Nucleus accumbens (tissue), 56 donors: ENCODE results near the gene PLEKHG4B.
"Not testable (repeated sequence)": the region's sequence is repeated elsewhere in the genome, so short reads cannot be mapped to it uniquely, and the experiment has no call there.

Source experiments
- DNase-seq, 56 donors: peaks; one replicate each; lab custom pipeline; 2025; lab: John Stamatoyannopoulos, UW

Gene PLEKHG4B

DNA sequence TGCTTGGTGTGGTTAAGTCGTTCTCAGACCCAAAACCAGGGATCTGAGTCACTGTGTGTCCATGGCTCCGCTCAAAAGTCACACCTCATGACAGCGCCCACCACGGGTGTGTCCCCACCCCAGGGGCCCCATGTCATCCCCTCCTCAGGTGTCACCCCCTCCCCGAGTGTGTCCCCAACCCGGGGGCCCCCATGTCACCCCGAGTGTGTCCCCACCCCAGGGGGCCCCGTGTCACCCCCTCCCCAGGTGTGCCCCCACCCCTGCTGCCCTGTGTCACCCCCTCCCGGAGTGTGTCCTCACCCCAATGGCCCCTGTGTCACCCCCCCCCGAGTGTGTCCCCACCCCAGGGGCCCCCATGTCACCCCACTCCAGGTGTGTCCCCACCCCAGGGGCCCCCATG lies 104.4 kb downstream of the PLEKHG4B start:
- no peak for DNase-seq

GRCh38 chr5:197031-197430 lies 105.1 kb downstream of the PLEKHG4B start:
- peak in 6 of 56 donors; percentile 3 to 38 (median 20) for DNase-seq

- no peak for DNase-seq
These were observed 106.0 kb downstream of the PLEKHG4B start for GRCh38 chr5:197892-198489.

GRCh38 chr5:198516-199196 lies 106.7 kb downstream of the PLEKHG4B start:
- no peak for DNase-seq

- DNase-seq, result no peak
These were observed 107.4 kb downstream of the PLEKHG4B start for GRCh38 chr5:199197-199949.

- DNase-seq, result no peak
These were observed 108.1 kb downstream of the PLEKHG4B start for GRCh38 chr5:199950-200645.

DNA sequence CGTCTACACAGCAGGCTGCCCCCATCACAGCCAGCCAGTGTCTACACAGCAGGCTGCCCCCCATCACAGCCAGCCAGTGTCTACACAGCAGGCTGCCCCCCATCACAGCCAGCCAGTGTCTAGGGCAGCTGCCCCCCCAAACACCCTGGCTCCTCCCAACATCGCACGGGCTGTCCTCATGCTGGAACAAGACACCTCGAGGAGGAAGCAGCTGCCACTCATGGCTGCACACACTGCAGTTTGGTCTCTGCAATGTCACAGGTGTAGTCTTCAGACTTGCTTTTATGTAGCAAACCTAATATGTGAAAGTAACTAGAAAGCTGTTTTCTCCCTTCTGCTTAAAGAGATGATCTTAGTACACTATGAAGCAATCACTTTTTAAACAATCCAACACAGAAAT lies 109.0 kb downstream of the PLEKHG4B start:
- DNase-seq, result no peak

GRCh38 chr5:201672-202071 lies 109.7 kb downstream of the PLEKHG4B start:
- no peak for DNase-seq

- no peak for DNase-seq
These were observed 111.4 kb downstream of the PLEKHG4B start for GRCh38 chr5:203246-203930.

GRCh38 chr5:204001-204400 lies 112.0 kb downstream of the PLEKHG4B start:
- no peak for DNase-seq

DNA sequence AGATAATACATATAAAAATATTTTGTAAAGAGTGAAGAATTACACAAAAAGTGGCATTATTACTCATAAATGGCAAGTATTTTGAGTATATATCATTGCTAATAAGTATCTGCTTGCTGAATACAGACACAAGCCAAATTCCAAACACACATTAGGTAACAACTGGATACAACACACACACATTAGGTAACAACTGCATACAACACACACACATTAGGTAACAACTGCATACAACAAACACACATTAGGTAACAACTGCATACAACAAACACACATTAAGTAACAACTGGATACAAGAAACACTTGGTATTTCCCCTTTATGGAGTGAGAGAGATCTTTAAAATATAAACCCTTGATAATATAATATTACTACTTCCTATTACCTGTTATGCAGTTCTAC lies 112.5 kb downstream of the PLEKHG4B start:
- DNase-seq, result no peak

- DNase-seq, result no peak
These were observed 113.2 kb downstream of the PLEKHG4B start for GRCh38 chr5:204966-205670.

DNA sequence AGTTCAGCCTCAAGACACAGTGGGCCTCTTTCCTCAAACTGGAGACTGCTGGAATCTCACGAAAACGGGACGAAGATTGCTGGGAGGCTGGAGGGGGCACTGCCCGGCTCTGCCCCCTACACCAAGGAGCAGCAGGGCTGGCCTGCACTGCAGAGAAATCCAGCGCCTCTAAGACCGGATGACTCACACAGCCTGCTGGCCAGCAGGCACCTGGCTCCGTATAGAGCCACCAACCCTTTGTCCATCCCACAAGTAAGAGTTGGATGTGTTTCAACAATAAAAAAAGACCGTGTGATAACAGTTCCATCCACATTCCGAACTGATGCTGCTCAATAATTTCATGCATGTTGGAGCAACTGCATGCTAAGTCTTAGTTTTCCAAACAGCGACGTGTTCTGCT lies 114.4 kb downstream of the PLEKHG4B start:
- DNase-seq, result no peak

DNA sequence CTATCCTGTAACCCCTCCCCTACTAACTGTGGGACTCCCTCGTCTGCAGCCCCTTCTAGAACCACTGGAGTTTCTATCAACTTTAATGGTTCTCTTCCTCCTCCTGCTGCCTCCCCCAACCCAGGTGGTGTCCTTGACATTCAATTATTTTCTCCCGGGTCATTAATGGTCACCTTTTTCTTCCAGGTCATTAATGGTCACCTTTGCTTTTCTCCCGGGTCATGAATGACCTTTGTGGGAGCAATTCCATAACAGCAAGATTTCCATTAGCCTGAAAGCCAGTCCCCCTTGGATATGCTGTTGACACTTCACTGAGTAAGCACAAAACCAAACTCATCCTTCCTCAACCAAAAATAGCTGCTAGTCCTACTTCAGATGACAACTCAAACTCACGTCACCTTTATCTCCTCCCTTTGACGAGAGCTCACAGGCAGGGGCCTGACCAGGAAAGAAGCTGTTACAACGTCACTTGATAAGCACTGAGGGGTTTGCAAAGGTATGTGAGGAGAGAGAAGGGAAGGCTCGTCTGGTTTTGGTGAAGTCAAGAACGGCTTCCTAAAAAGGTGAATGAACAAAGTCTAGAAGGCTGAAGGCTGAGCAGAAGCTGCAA lies 115.1 kb downstream of the PLEKHG4B start:
- no peak for DNase-seq

DNA sequence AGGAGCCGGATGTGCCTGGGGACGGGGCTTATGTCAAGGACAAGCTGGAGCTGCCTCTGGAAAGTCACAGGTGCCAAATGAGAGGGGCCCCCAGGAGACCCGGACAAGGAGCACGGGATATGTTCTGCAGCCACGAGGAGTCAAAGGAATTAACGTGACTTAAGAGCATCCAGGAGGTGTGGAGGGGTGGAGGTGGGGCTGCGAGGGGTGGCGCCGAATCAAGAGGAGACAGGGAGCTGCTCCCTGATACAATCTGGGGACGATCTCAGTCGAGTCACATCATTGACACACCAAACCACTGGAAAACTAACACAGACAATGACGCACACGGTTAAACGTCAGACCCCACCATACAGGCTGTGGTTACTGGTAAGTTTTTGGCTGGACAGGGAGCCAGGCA lies 115.6 kb downstream of the PLEKHG4B start:
- DNase-seq, result no peak

GRCh38 chr5:208449-209114 lies 116.6 kb downstream of the PLEKHG4B start:
- DNase-seq, result no peak

GRCh38 chr5:213803-214395 lies 121.9 kb downstream of the PLEKHG4B start:
- DNase-seq, result no peak

DNA sequence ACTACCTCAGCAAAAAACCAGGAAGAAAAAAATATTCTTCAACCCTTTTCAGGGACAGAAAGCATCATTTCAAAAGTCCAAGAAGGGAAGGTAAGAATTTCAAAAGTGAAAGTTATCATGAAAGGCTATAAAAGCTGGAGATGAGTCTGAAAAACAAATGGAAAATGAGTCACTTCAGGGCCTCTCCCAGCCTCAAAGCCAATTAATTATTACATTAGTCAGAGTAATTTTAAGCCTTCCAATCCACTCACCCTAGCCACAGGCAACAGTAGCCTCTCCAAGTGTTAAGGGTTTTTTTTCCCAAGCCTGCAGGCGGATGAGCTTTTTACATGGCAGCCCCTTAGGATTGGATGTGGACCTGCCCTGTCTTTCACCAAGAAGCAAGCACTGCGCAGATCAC lies 123.3 kb downstream of the PLEKHG4B start:
- DNase-seq, result not testable (repeated sequence)

GRCh38 chr5:216076-216475 lies 124.1 kb downstream of the PLEKHG4B start:
- DNase-seq, result not testable (repeated sequence)
